ENCODE results near the gene NUP54. TPM values are rescaled to one million over a fixed set of nuclear protein-coding genes. Genes with fewer than 3 reads are reported as not detected.
A peak's percentile ranks its signal among the peaks of the same experiment; 100 is the strongest.

The NUP54 gene
- total and polyA plus RNA-seq, 4 donors, result 19.8 to 45.5 (median 31.6) TPM

GRCh38 chr4:76074993-76075600 lies 73.1 kb downstream of the NUP54 start:
- H3K9me3 ChIP-seq (ENCODE audit: control insufficient read depth, low read length), result no peaks in the 10 kb centered on the region
- no peaks in the 10 kb centered on the region for H3K36me3 ChIP-seq (ENCODE audit: control insufficient read depth in 1 of 2, insufficient read depth in 2 of 2, low read length in 1 of 2)
- no peaks in the 10 kb centered on the region for H3K4me1 ChIP-seq (ENCODE audit: control insufficient read depth in 1 of 2, insufficient read depth in 2 of 2, low read length in 2 of 2)
- no peak overlapping the region for H3K4me3 ChIP-seq (ENCODE audit: low read length in 2 of 2)
- no peaks in the 10 kb centered on the region for H3K27me3 ChIP-seq (ENCODE audit: control insufficient read depth in 1 of 2, insufficient read depth in 2 of 2, low read length in 1 of 2)
- intact Hi-C loops (cut with DNase I), result no loop called here
- 68 to 74% methylated on average over 4 of the region's 4 CpGs for WGBS, 2 donors
- ATAC-seq (ENCODE audit: low FRiP score), result no peak
- H3K27ac ChIP-seq (ENCODE audit: low read depth in 1 of 2, low read length in 2 of 2), result no peak overlapping the region
- no peak for DNase-seq

GRCh38 chr4:76074468-76074867 lies 73.7 kb downstream of the NUP54 start, which contains the start of gene ART3:
TSS of gene ART3 (plus strand) at chr4:76074709. CDS start at chr4:76075890, 1,181 bp downstream.
- WGBS, 2 donors, result 7 to 15% methylated on average over 1 of the region's 1 CpG
- Histone ChIP-seq H3K4me1 (ENCODE audit: control insufficient read depth in 1 of 2, insufficient read depth in 2 of 2, low read length in 2 of 2) (no peaks in the 10 kb centered on the region), H3K4me3 (ENCODE audit: low read length in 2 of 2) (no peak within 1 kb of the TSS), H3K27me3 (ENCODE audit: control insufficient read depth in 1 of 2, insufficient read depth in 2 of 2, low read length in 1 of 2) (no peaks in the 10 kb centered on the region), H3K27ac (ENCODE audit: low read depth in 1 of 2, low read length in 2 of 2) (no peak within 1 kb of the TSS), H3K9me3 (ENCODE audit: control insufficient read depth, low read length) (no peaks in the 10 kb centered on the region), H3K36me3 (ENCODE audit: control insufficient read depth in 1 of 2, insufficient read depth in 2 of 2, low read length in 1 of 2) (no peaks in the 10 kb centered on the region)
- DNase-seq (no peak), ATAC-seq (ENCODE audit: low FRiP score) (no peak)
- intact Hi-C loops (cut with DNase I), result no loop called here

GRCh38 chr4:76072760-76073159 lies 75.4 kb downstream of the NUP54 start:
- H3K4me1 ChIP-seq (ENCODE audit: control insufficient read depth in 1 of 2, insufficient read depth in 2 of 2, low read length in 2 of 2), result no peaks in the 10 kb centered on the region
- ATAC-seq (ENCODE audit: low FRiP score) (no peak), DNase-seq (no peak)
- H3K27ac ChIP-seq (ENCODE audit: low read depth in 1 of 2, low read length in 2 of 2), result no peak overlapping the region
- no peaks in the 10 kb centered on the region for H3K36me3 ChIP-seq (ENCODE audit: control insufficient read depth in 1 of 2, insufficient read depth in 2 of 2, low read length in 1 of 2)
- intact Hi-C loops (cut with DNase I), result no loop called here
- WGBS, 2 donors, result 80 to 85% methylated on average over 4 of the region's 4 CpGs
- no peaks in the 10 kb centered on the region for H3K27me3 ChIP-seq (ENCODE audit: control insufficient read depth in 1 of 2, insufficient read depth in 2 of 2, low read length in 1 of 2)
- H3K4me3 ChIP-seq (ENCODE audit: low read length in 2 of 2), result no peak overlapping the region
- no peaks in the 10 kb centered on the region for H3K9me3 ChIP-seq (ENCODE audit: control insufficient read depth, low read length)

- no peaks in the 10 kb centered on the region for H3K4me1 ChIP-seq (ENCODE audit: control insufficient read depth in 1 of 2, insufficient read depth in 2 of 2, low read length in 2 of 2)
- ATAC-seq (ENCODE audit: low FRiP score), result no peak
- no peaks in the 10 kb centered on the region for H3K36me3 ChIP-seq (ENCODE audit: control insufficient read depth in 1 of 2, insufficient read depth in 2 of 2, low read length in 1 of 2)
- no peaks in the 10 kb centered on the region for H3K27me3 ChIP-seq (ENCODE audit: control insufficient read depth in 1 of 2, insufficient read depth in 2 of 2, low read length in 1 of 2)
- intact Hi-C loops (cut with DNase I), result loop anchor here (1.0 to 2.0 kb wide), 2 partner anchors 71 kb away; no protein-coding TSS in a partner anchor
- WGBS, 2 donors, result 0% methylated on average over 2 of the region's 2 CpGs
- H3K4me3 ChIP-seq (ENCODE audit: low read length in 2 of 2), result no peak overlapping the region
- H3K9me3 ChIP-seq (ENCODE audit: control insufficient read depth, low read length), result no peaks in the 10 kb centered on the region
- peak in 1 of 2 donors; percentile 78 for DNase-seq
- H3K27ac ChIP-seq (ENCODE audit: low read depth in 1 of 2, low read length in 2 of 2), result no peak overlapping the region
Measured at GRCh38 chr4:76067652-76068286, 80.4 kb downstream of the NUP54 start.

GRCh38 chr4:76066546-76066945 lies 81.7 kb downstream of the NUP54 start:
- Histone ChIP-seq H3K4me1 (ENCODE audit: control insufficient read depth in 1 of 2, insufficient read depth in 2 of 2, low read length in 2 of 2) (no peaks in the 10 kb centered on the region), H3K4me3 (ENCODE audit: low read length in 2 of 2) (no peak overlapping the region), H3K36me3 (ENCODE audit: control insufficient read depth in 1 of 2, insufficient read depth in 2 of 2, low read length in 1 of 2) (no peaks in the 10 kb centered on the region), H3K9me3 (ENCODE audit: control insufficient read depth, low read length) (no peaks in the 10 kb centered on the region), H3K27ac (ENCODE audit: low read depth in 1 of 2, low read length in 2 of 2) (no peak overlapping the region), H3K27me3 (ENCODE audit: control insufficient read depth in 1 of 2, insufficient read depth in 2 of 2, low read length in 1 of 2) (no peaks in the 10 kb centered on the region)
- 41 to 56% methylated on average over 3 of the region's 3 CpGs for WGBS, 2 donors
- DNase-seq (no peak), ATAC-seq (ENCODE audit: low FRiP score) (no peak)
- intact Hi-C loops (cut with DNase I), result loop anchor here in 1 of 2 donors (2.0 kb wide), 1 partner anchor 70 kb away; no protein-coding TSS in a partner anchor

Other genes starting within 250 kb of the NUP54 start
- under 1 TPM; 0.32 to 0.36 TPM for gene PPEF2, start 245.9 kb downstream of the NUP54 start, total RNA-seq
- under 1 TPM in 1 of 2 donors, not detected in 1; 0.15 TPM for gene PPEF2, start 245.9 kb downstream of the NUP54 start, polyA plus RNA-seq
- 10 to 100 TPM; 24.9 to 41.4 TPM for gene NAAA, start 207.4 kb downstream of the NUP54 start, total RNA-seq
- 10 to 100 TPM; 24.8 to 28.2 TPM for gene NAAA, start 207.4 kb downstream of the NUP54 start, polyA plus RNA-seq
- 10 to 100 TPM; 30.2 to 36.5 TPM for gene SDAD1, start 157.5 kb downstream of the NUP54 start, total RNA-seq
- 10 to 100 TPM; 16.0 to 17.2 TPM for gene SDAD1, start 157.5 kb downstream of the NUP54 start, polyA plus RNA-seq
- gene CXCL9, start 140.9 kb downstream of the NUP54 start, total RNA-seq, result 1 to 10 TPM; 1.2 to 1.6 TPM
- 1 to 10 TPM in 1 of 2 donors, under 1 TPM in 1; 0.38 to 4.4 TPM for gene CXCL9, start 140.9 kb downstream of the NUP54 start, polyA plus RNA-seq
- 1 to 10 TPM; 1.8 to 2.6 TPM for gene CXCL10, start 124.9 kb downstream of the NUP54 start, total RNA-seq
- gene CXCL10, start 124.9 kb downstream of the NUP54 start, polyA plus RNA-seq, result 1 to 10 TPM in 1 of 2 donors, not detected in 1; 7.8 TPM
- gene CXCL11, start 112.3 kb downstream of the NUP54 start, total RNA-seq, result under 1 TPM; 0.23 to 0.45 TPM
- 1 to 10 TPM in 1 of 2 donors, under 1 TPM in 1; 0.46 to 2.3 TPM for gene CXCL11, start 112.3 kb downstream of the NUP54 start, polyA plus RNA-seq
- under 1 TPM; 0.68 to 0.81 TPM for gene ART3, start 73.7 kb downstream of the NUP54 start, total RNA-seq
- not detected for gene ART3, start 73.7 kb downstream of the NUP54 start, polyA plus RNA-seq
- 100 to 1,000 TPM; 138 to 154 TPM for gene SCARB2, start 65.4 kb upstream of the NUP54 start, total RNA-seq
- 10 to 100 TPM; 44.3 to 73.6 TPM for gene SCARB2, start 65.4 kb upstream of the NUP54 start, polyA plus RNA-seq
- 1 to 10 TPM; 1.8 to 2.4 TPM for gene FAM47E, start 103.3 kb upstream of the NUP54 start, total RNA-seq
- gene FAM47E, start 103.3 kb upstream of the NUP54 start, polyA plus RNA-seq, result 1 to 10 TPM; 1.2 to 1.9 TPM
- gene STBD1, start 158.3 kb upstream of the NUP54 start, total RNA-seq, result 10 to 100 TPM; 11.6 to 16.8 TPM
- 10 to 100 TPM in 1 of 2 donors, 1 to 10 TPM in 1; 7.4 to 11.9 TPM for gene STBD1, start 158.3 kb upstream of the NUP54 start, polyA plus RNA-seq